GM21825 (cell line): Measurements from ENCODE around the gene SLC7A8.
"Not testable (repeated sequence)": the region's sequence is repeated elsewhere in the genome, so short reads cannot be mapped to it uniquely, and the experiment has no call there.

Experiments used
- ATAC-seq: cut with Tn5 transposase; IDR thresholded peaks from one replicate; pipeline ENCODE4 v1.9.1; 2021; ENCODE audit warnings: mild to moderate bottlenecking, moderate library complexity; ENCODE audit not compliant: unreplicated experiment

SLC7A8 gene

DNA sequence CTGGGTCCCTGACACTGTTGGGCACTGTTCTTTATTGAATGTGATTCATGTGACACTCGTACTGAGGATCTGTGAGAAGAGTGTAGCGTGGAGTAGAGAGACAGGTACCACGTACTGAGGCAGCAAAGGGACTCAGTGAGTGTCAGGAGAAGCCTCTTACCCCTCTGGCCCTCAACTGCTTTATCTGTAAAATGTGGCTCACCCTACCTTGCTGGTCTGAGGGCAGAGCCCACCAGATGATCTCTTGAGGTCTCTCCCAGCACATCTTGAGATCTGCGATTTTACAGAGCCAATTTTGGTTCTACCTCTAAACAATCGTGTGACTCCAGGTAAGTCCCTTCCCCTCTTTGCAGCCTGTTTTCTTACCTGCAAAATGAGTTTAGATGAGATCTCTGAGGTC is 67.5 kb downstream of the SLC7A8 start:
- no peak for ATAC-seq

DNA sequence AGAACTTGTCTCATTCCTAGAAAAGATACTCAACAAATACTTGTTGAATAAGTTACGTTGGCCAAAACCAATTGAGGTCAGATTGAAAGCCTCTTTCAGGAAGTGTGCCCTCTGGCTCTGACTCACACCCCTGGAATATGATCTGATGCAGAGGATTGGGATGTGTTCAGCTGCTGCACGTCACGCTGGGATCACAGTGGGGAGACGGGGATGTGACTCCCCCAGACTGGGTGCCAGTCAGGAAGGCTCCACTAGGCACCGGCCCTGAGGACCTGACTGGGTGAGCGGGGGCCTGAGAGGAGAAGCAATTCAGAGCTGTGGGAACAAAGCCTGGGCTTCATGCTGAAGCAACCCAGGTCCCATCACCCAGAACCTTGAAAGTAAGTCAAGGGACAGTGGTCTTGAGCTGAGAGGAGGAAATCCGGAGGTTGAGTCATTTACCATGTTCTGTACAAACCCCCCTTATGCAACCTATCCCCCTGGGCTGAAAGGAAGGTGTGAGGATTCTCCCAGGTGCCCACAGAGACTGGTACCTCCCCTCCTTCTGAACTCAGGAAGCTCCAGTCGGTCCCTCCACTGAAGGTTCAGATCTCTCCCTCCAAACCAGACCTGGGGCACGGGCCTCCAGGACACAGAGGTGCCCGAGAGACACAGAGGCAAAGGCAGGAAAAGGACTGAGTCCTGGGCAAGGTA is 68.3 kb downstream of the SLC7A8 start:
- no peak for ATAC-seq

DNA sequence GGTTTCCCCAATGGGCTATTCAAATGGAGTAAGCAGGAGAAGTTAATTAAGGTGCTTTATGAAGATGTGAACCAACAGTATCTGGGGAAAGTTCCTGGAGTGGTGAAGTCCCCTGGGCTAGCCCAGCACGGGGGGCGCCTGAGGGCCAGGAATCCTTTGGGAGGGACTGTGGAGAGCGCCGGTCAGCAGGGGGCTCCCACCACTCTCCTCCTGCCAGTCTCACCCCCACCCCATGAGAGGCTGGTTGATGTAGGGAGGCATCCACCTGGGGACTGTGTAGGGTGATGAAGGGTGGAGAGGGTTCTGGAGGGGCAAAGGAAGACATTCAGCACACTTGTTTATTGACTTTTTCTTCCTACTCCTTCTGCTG is 68.8 kb downstream of the SLC7A8 start:
- ATAC-seq, result no peak

DNA sequence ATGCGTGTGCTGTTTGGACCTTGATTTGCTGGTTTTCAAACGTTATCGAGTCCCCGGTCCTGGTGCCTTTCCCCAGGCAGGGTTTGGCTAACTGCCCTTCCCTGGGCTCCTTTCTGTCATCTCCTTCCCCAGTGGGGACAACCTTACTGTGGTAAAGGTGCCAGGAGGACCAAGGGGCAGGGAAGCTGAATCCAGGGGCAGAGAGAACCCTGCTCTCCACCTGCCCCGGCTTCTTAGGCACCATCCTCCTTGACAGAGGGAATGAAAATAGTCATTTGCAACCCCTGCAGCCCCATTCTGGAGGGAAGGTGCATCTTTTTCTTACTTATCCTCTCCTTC is 69.4 kb downstream of the SLC7A8 start:
- ATAC-seq, result no peak

DNA sequence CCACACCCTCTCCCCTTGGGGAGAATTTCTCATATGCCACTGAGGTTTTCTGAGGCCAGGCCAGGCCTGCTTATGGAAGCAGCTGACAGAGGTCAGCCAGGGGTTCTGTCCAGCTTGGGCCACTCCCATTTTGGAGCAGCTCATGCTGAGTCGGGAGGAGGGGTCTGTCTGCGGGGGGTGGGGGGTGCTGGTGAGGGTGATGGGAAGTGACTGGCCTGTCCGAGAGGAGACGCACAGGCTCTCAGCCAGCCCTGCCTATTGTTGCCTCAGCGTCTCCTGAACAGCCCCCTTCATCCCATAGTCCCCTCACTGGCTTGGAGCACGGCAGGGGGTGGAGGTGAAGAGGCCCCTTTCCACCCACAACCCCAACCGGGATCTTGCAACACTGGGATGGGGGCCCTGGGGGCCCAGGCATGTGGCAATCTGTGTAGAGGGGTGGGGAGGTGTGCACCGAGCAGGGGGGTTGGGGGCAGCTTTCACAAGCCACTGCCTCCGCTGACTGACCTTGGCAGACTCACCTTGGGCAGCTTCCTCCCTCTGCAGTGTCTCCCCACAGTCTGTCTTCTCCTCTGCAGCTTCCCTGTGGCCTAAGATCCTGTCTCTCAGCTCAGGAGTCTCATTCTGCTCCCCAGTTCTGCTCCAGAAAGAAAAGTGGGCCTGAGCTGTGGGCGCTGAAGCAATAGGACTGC is 69.9 kb downstream of the SLC7A8 start:
- ATAC-seq, result no peak

DNA sequence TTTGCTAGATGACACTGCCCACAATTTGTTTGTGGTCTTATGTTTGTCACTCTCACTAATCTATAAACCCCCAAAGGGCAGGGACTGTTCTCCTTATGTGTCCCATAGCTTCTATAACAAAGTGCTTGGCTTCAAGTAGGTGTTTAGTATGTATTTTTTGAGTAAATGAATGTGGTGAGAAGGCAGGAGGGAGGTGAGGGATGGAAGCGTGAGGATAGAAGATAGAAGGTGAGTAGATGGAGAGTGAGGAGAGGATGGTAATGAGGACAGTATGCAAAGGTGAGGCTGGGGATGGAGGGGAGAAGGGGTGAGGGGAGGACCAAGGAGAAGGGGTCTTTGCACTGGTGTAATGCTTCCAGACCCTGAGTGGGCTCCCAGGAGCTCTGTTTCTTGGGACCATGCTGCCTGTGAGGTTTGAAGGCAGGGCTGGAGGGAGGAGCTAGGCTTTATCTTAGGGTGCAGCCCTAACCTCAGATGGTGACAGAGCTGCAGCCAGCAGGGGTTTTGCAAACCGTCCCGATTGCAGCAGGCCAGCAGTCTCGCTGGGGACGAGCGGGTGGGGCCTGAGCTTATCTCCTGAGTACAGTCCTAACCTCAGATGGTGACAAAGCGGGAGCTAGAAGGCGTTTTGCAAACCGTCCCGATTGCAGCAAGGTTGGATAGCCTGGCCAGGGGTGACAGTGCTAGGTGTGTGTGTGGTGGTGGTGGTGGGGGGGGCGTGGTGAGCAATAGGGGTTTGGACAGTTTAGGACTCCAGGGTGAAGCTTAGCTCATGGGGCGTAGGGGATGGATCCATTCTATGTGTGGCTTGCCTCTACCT is 70.9 kb downstream of the SLC7A8 start:
- ATAC-seq, result no peak

DNA sequence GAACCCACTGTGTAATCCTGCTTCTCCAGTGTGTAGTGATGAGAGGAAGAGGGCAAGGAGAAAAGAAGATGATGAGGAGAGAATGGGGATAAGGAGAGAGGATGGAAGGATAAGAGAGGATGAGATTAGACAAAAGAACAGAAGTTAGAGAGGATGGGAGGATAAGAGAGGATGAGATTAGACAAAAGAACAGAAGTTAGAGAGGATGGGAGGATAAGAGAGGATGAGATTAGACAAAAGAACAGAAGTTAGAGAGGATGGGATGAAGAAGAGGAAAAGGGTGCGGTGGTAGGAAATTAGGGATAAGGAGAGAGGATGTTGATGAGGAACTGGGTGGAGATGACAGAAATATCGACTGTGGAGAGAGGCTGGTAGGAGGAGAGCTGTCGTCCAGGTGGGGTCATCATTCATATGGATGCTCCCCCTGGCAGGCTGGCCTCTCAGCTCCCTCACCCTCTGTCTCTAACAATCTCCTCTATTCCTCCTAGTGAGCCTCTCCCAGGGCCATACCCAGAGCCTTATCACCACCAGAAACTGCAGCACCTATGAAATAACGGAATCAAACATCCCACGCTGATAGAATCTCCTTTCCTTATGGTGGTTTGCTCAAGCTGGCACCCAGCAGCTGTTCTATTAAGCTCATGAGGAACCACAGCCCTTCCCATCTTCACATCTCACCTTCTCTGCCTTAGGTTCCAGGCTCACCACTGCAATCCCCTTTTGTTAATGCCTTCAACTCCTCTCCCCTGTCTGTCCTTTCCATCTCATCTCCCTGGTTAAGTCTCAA is 72.7 kb downstream of the SLC7A8 start:
- ATAC-seq, result no peak

DNA sequence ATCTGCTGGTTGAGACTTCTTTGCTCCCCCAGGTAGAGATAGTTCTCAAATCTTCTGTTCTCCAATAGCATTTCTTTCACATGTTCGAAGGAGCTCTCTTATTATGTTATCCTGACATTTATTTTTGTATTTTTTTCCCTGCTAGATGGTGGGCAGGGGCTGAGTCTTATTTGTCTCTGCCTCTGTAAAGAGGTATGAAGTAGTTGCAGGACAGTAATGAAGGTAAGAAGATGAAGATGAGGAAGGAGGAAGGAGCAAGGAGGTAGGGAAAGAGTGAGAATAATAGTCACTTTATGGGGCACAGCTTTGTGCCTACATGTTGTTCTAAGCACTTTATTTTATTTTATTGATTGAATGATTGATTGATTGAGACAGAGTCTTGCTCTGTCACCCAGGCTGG is 73.7 kb downstream of the SLC7A8 start:
- ATAC-seq, result no peak

DNA sequence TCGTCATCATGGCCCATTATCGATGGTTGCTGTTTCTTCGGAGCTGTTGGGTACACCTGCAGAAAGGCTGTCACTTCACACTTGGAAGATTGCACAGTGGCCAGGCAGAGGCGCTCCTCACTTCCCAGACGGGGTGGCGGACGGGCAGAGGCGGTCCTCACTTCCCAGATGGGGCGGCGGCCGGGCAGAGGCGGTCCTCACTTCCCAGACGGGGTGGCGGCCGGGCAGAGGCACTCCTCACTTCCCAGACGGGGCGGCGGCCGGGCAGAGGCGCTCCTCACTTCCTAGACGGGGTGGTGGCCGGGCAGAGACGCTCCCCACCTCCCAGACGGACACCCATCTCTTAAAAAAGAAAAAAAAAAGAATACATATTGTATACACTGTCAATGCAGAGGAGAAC is 75.3 kb downstream of the SLC7A8 start:
- ATAC-seq, result not testable (repeated sequence)

DNA sequence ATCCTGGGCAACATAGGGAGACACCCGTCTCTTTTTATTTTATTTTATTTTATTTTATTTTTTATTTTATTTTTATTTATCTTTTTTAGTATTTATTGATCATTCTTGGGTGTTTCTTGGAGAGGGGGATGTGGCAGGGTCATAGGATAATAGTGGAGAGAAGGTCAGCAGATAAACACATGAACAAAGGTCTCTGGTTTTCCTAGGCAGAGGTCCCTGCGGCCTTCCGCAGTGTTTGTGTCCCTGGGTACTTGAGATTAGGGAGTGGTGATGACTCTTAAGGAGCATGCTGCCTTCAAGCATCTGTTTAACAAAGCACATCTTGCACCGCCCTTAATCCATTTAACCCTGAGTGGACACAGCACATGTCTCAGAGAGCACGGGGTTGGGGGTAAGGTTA is 75.8 kb downstream of the SLC7A8 start:
- ATAC-seq, result not testable (repeated sequence)

DNA sequence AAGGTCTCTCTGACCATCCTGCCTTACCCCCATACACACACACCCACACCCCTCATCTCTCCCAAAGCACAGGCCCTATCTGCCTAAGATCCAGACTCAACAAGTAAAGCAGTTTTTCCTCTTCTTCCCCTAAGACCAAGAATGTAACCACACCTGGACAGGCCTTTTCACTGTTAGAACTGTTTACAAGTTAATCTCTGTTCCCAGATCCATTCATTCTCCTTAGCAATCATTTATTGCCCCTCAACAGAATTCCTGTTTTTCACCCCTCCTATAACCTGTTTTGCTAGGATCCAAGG is 76.8 kb downstream of the SLC7A8 start:
- ATAC-seq, result no peak

DNA sequence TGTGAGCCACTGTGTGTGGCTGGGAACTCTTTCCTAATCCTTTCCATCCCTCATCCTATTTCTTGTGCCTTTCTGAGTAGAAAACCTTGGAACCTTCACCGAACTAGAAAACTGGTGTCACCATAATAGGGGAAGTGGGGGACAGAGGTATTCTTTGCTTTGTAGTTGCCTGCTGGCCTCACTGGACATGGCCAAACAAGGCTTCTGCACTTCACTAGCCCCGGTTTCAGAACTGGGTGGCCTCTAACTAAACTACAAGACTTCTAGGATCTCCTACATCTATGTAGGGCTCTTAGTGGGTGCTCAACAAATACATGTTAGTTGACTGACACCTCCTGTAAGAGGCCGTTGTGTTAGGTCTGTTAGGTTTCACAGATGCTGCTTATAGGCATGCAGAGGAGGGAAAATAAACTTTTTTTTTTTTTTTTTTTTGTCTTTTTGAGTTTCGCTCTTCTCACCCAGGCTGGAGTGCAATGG is 78.1 kb downstream of the SLC7A8 start:
- ATAC-seq, result no peak

DNA sequence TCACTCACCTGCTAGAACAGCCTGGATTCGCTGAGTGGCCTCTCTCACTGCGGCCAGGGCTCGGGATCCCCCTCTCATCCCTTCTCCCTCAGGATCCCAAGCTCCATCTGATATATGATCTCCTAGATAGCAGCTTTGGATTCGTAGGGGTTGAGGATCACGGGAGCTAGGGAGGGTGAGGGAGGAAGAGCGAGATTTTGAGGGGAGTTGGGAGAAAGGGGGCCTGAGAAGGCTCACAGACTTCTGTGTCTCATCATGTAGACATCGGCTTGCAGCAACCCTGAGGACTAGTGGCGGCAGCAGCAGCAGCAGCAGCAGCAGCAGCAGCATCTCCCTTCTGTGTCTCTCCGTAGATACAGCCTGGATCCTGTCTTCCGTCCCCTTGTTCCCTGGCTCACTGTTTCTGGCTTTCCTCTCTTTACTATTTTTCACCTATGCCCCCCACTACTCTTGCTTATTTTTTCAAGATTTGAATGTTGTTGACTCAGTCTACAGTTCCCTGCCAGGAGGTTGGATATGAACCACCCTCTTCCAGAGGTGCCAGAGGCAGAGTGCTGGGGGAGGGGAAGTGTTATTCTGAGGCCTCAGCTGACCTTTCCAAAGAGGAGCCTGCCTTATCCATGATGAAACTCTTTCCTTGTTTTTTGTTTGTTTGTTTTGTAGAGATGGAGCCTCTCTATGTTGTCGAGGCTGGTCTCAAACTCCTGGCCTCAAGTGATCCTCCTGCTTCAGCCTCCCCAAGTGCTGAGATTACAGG is 78.7 kb downstream of the SLC7A8 start, which contains the start of gene CIROP:
TSS of gene CIROP (minus strand) at position 399 of the 757 bp plus-strand sequence. CDS start at position 330, 69 bp downstream.
- ATAC-seq, result no peak

DNA sequence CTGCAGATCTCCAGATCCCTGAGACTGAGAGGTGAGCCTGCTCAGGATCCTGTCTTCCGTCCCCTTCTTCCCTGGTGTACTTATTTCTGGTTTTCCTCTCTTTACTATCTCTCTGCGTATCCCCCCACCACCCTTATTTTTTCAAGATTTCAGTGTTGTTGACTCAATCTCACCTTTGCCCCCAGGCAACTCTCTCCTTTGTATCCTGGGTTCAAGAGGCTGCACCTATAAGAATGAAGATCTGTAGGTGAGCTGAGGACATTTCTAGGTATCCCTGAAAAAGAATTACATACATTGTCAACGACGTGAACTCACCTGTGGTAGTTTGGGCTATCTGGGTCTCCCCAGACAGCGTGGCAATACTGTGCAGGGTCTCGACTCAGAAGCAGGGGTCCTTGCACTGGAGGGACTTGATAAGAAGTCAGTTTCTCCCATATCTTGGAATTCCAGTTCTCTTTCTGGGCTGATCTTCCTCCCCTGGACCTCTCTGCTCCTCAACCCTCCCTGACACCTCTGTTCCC is 79.3 kb downstream of the SLC7A8 start:
- ATAC-seq, result no peak

DNA sequence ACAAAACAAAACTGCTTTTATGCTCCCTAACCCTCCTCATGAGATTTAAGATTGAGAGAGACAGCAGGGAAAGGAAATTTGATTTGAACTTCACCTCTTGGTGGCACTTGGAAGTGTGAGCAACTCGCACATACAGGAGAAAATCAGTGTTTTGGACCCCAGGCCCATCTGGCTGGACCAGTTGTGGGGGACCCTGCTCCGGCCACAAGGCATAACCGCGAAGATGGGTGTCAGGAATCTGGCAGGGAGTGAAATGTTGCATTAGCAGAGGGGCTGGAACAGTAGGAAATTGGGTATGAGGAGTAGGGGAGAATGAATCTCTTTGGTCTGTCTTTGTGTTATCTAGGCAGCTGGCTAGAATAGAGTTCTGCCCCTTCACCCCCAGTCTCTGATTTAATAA is 79.9 kb downstream of the SLC7A8 start:
- ATAC-seq, result no peak

DNA sequence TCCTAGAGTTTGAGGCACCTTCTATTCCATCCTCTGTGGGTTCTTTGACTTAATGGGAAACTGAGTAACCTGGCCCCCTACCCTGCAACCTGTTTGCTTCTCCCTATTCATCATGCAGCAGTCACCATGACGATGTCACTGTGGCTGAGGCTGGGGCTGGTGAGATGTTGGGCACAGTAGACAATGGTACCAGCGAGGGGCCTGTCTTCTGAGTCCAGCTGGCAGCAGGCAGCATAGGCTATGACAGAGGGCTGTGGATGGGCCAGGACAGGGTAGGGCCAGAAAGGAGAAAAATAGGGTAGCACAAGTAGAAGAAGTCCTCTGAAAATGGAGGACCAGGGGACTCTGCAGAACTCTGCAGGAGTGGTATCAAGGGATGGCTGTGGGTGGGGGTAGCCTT is 80.7 kb downstream of the SLC7A8 start:
- no peak for ATAC-seq

DNA sequence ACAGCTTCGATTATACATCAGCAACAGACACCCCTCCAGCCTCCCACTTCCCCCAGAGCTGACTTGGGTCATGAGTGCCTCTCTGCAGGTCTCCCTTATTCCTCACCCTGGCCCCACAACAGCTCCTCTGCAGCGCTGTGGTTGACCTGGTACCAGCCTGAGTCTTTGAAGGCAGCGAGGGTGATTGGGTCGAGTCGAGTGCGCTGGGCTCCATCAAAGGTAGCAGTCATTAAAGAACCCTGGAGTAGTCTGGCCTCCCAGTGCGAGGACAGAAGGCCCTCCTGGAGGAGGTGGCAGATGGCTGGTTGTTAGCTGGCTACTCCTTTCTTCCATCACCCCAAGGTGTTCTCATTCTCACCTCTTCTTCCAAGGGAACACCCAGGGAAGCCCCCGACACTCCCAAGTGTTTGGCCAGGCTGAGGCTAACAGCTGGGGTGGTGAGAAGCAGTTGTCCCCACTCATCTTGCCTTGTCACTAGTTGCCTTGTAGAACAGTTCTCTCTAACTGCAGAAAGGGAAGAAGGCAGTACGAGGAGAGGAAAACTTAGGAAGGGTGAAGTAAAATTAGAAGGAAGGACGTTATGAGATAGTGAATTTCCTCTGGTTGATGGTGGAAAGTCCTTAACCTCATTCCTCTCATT is 81.4 kb downstream of the SLC7A8 start:
- no peak for ATAC-seq

DNA sequence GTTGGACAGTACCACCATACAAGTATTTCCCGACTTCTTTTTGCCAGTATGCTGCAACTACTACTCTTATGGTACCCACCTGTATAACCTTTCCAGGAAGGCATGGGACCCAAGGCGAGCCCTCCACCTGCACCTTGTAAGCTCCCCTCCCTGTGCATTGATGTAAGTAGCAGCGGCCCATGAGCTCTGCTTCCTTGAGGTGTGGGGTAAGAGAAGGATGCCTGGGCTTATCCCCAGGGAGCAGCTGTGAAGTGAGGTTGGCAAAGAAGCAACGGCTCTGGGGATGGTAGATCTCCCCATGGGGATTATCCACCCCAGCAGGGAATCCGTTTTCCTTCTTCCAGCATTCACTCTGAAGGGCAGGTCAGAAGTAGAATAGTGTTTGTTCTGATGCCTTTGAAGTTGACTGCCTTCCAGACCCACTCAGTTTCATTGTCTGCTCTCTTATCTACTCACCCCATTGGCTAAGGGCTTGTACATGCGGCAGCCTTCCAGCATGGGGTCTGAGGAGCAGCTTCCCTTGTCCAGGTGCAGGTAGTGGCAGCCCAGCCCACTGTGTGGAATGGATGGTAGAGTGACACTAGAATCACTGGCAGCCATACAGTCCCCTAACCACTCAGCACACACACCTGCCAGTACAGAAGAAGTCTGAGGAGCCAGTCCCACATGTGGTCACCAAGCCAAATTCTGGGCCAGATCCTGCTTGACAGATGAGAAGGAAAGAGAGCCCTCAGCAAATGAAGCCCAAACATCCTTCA is 82.1 kb downstream of the SLC7A8 start:
- no peak for ATAC-seq

DNA sequence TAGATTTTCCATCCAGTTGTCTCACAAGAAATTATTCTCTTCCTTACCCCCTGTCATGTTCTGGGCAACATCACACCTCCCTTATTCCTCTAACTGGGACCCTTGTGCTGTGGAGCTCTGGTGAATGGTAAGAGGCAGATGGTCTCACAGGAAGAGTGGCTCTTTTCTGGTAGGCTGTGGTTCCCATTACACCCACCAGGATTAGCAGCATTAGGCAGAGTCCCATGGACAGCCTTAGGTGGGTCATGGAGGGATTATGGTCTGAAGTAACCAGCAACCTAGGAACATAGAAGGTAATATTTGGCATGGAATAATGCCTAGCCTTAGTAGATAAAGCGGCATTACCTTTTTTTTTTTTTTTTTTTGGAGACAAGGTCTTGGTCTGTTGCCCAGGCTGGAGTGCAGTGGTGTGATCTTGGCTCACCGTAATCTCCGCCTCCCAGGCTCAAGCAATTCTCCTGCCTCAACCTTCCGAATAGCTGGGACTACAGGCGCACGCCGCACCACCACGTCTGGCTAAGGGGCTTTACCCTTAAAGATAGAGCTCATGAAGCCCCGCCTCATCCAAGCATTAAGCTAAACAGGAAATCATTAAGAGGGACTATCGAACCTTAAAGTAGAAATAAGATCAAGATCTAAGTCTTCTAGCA is 84.1 kb downstream of the SLC7A8 start:
- ATAC-seq, result no peak
